K562 (cell line): ENCODE results near the gene ASIC1. TPM values are rescaled to one million over a fixed set of nuclear protein-coding genes. Genes with fewer than 3 reads are reported as not detected.

Source experiments
- JUN ChIP-seq, 2 experiments: sonication (generic) in 1 of 2; formaldehyde crosslinking in 1 of 2; IDR thresholded peaks; 2 replicates each; pipeline versions ENCODE4 v1.6.1 to v1.8.0; 2012 to 2022; ENCODE audit warnings: borderline replicate concordance in 2 of 2, mild to moderate bottlenecking in 2 of 2, improper control_type of control experiment in 1 of 2, low read depth in 1 of 2, low read length in 1 of 2, missing genetic modification reagents in 1 of 2
- KLF1 ChIP-seq: fragments of 450-650 bp; IDR thresholded peaks from 2 replicates; pipeline ENCODE4 v1.6.1; 2016; ENCODE audit warnings: missing genetic modification characterization, missing compliant biosample characterization
- PBX2 ChIP-seq, 2 experiments: IDR thresholded peaks in 1 of 2; conservative IDR thresholded peaks in 1 of 2; 2 replicates each; pipeline ENCODE4 v1.6.1; 2016; ENCODE audit warnings: low read depth in 2 of 2, mild to moderate bottlenecking in 1 of 2, missing compliant biosample characterization in 1 of 2, missing genetic modification characterization in 1 of 2, moderate library complexity in 1 of 2
- PHTF2 ChIP-seq: fragments of 250-450 bp; sonication (Bioruptor Pico); IDR thresholded peaks from 2 replicates; pipeline ENCODE4 v1.5.0; 2021; ENCODE audit warnings: mild to moderate bottlenecking
- PTBP1 ChIP-seq: fragments of 200-400 bp; formaldehyde crosslinking; IDR thresholded peaks from 2 replicates; pipeline ENCODE4 v1.6.1; 2017; ENCODE audit warnings: low read depth, low read length
- ZBTB5 ChIP-seq: fragments of 450-650 bp; IDR thresholded peaks from 2 replicates; pipeline ENCODE4 v1.6.1; 2017; ENCODE audit warnings: antibody characterized with exemption
- ZNF184 ChIP-seq: sonication (generic); formaldehyde crosslinking; IDR thresholded peaks from 2 replicates; pipeline ENCODE4 v1.5.0; 2020; ENCODE audit warnings: missing genetic modification reagents
- ZNF274 ChIP-seq: IDR thresholded peaks from 2 replicates; pipeline ENCODE4 v1.6.1; 2011; ENCODE audit warnings: low read depth, mild to moderate bottlenecking, low read length, moderate library complexity, borderline replicate concordance
- polyA plus RNA-seq, 8 experiments: library from polyadenylated mRNA; depleted of rRNA in 4 of 8; stranded (reverse) in 5 of 8; unstranded in 3 of 8; fragments of >200 nt; fragmentation: Nextera tagmentation in 2 of 8; fragmentation: Illumina TruSeq in 1 of 8; extraction: Ambion mirVana in 2 of 8; extraction: Trizol in 1 of 8; gene quantifications; 2 replicates each; pipeline versions ENCODE4 v1.2.1 to v1.2.3, GENCODE V29; 2011 to 2014; ENCODE audit warnings: inconsistent platforms in 1 of 8, missing spikeins in 1 of 8
- total RNA-seq, 7 experiments: library from RNA; depleted of rRNA in 6 of 7; stranded (reverse); fragments of >200 nt in 6 of 7; fragmentation: Illumina TruSeq in 2 of 7; extraction: Trizol in 2 of 7; gene quantifications; 2 replicates each; pipeline versions ENCODE4 v1.2.1 to v1.2.3, GENCODE V29; 2011 to 2021; ENCODE audit warnings: low replicate concordance in 1 of 7

Gene ASIC1
- total and polyA plus RNA-seq, 9 of the 15 experiments (the other 6 are each of a cell fraction or from before 2014, with no cell fraction given), result 0.01 to 1.7 (median 0.45) TPM

- TF ChIP-seq PBX2 (CRISPR knock-in tag; IDR thresholded peaks at IDR 0.05; ENCODE audit: low read depth), result no peak
- no peak for TF ChIP-seq PBX2 (tag; conservative IDR thresholded peaks at IDR 0.05; ENCODE audit: low read depth)
- no peak for TF ChIP-seq KLF1 (tag)
- TF ChIP-seq ZNF184 (CRISPR knock-in tag), result no peak
- TF ChIP-seq JUN (IDR thresholded peaks at IDR 0.05; ENCODE audit: borderline replicate concordance, low read depth, low read length), result peak; percentile 68
- no peak for TF ChIP-seq JUN (CRISPR knock-in tag; IDR thresholded peaks at IDR 0.05; ENCODE audit: borderline replicate concordance)
- no peak for TF ChIP-seq ZNF274
- no peak for TF ChIP-seq PHTF2 (CRISPR knock-in tag)
- TF ChIP-seq PTBP1, result no peak
- TF ChIP-seq ZBTB5, result no peak
These were observed 32.0 kb upstream of the ASIC1 start, which contains the start of gene RACGAP1 (continued) for GRCh38 chr12:50025187-50026059.
